Dermis microvascular lymphatic vessel endothelial cell (primary cell): ENCODE data around the gene SYCP1. TPM values are rescaled to one million over a fixed set of nuclear protein-coding genes. Genes with fewer than 3 reads are reported as not detected.
A peak's percentile ranks its signal among the peaks of the same experiment; 100 is the strongest.
"Not testable (repeated sequence)": the region's sequence is repeated elsewhere in the genome, so short reads cannot be mapped to it uniquely, and the experiment has no call there.

ENCODE experiments used
- DNase-seq, 2 donors: peaks; one replicate each; pipeline versions ENCODE4 v3.0.0 to v3.0.0-alpha.2; 2010; ENCODE audit warnings: low read depth in 2 of 2
- total RNA-seq: library from RNA; depleted of rRNA; stranded (reverse); fragments of >200 nt; gene quantifications from 2 replicates; pipeline ENCODE4 v1.2.1, GENCODE V29; 2014

Gene SYCP1, protein sequence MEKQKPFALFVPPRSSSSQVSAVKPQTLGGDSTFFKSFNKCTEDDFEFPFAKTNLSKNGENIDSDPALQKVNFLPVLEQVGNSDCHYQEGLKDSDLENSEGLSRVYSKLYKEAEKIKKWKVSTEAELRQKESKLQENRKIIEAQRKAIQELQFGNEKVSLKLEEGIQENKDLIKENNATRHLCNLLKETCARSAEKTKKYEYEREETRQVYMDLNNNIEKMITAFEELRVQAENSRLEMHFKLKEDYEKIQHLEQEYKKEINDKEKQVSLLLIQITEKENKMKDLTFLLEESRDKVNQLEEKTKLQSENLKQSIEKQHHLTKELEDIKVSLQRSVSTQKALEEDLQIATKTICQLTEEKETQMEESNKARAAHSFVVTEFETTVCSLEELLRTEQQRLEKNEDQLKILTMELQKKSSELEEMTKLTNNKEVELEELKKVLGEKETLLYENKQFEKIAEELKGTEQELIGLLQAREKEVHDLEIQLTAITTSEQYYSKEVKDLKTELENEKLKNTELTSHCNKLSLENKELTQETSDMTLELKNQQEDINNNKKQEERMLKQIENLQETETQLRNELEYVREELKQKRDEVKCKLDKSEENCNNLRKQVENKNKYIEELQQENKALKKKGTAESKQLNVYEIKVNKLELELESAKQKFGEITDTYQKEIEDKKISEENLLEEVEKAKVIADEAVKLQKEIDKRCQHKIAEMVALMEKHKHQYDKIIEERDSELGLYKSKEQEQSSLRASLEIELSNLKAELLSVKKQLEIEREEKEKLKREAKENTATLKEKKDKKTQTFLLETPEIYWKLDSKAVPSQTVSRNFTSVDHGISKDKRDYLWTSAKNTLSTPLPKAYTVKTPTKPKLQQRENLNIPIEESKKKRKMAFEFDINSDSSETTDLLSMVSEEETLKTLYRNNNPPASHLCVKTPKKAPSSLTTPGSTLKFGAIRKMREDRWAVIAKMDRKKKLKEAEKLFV
- not detected in 2 replicates for total RNA-seq

DNA sequence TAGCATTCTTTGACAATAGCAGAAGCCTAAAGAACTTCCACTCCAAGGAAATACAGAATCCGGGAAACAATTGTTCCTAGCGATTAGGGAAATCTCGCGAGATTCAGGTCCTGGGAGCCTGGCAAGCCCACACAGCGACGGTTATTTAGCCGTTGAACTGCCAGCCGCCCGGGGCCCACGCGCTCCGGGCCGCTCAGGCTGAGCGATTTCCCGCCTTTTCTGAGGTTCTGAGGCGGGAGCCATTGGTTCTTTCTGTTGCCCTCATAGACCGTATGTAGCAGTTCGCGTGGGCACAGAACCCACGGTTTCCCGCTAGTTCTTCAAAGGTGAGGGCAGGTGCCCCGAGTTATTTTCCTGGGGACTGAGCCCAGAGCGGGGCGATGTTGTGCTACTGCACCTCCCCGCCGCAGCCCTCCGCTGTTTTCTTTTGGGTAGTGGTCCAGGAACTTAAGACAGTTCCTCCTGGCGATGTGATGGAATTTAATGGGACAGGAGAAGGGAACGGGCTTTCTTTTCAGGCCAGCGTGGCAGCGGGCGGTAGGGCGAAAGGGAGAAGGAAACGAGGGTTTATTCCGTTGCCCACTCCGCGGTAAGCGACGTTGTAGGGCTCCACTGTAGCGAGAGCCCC, at the start of gene SYCP1:
Gene SYCP1, plus strand, starts transcription at position 171 of the 628 bp plus-strand sequence. CDS start 602 bp downstream, outside the sequence.
- no peak for DNase-seq

DNA sequence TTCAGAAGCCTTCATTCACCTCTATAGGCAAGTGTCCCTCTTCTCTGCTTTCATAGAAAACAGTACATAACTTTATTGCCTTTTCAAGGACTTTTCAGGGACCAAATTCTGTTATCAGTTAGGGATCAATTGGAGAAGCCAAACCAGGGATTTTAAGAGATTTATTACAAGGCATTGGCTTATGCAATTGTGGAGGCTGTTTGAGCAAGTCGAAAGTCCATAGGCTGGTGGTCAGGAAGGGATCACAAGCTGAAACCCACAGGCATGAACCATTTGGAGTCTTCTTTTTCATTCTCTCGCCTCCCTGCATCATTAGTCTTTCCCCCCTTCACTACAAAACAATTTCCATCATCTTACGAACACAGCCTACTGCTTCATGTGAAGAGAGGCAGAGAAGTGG, 34.8 kb upstream of the SYCP1 start:
- no peak for DNase-seq

DNA sequence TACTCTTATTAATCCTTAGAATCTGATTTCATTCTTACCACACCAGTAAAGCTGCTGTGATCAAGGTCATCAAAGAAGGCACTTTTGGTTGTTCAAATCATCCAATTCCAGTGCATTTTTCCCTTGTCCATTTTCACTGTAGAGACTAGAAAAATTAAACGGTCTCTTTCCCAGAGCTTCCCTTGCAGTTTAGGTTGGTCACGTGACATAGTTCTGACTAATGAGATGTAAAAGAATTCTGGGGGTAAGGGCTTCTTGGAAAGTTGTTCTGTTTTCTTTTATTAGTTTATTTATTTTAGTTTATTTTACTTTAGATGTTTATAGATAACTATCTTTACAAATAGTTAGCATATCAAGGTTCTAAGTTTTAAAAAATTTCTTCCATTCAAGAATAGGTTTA, 34.3 kb upstream of the SYCP1 start:
- no peak for DNase-seq

DNA sequence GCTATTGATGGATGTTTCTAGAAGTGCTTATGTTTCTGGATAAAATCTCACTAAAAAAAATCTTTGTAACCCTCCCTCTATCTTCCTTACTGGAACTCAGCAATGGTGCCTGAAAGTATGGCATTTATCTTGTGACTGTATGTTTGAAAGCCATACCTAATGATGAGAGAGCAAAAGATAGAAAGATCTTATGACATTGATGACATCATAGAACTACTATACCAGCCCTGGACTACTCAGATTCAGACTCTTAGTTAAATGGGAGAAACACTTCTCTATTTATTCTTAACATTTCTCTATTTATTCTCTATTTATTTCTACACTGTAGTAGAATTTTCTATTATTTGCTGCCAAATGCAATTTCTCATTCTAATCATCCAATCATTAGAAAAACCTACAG, 32.7 kb upstream of the SYCP1 start:
- no peak for DNase-seq

DNA sequence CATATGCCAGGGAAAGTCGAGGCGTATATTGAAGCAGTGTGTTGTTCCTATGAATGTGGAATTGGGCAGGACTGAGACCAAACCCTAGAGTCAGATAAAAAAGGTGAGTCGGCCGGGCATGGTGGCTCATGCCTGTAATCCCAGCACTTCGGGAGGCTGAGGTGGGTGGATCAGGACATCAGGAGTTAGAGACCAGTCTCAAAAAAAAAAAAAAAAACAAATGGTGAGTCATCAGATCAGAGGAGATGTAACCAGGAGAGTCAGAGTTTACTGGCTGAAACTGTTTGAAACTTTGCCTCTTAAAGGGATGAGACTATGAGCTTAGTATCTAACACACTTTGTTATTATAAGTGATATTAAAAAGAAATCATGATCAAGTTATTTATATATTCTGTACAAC, 26.4 kb upstream of the SYCP1 start:
- DNase-seq: no peak

DNA sequence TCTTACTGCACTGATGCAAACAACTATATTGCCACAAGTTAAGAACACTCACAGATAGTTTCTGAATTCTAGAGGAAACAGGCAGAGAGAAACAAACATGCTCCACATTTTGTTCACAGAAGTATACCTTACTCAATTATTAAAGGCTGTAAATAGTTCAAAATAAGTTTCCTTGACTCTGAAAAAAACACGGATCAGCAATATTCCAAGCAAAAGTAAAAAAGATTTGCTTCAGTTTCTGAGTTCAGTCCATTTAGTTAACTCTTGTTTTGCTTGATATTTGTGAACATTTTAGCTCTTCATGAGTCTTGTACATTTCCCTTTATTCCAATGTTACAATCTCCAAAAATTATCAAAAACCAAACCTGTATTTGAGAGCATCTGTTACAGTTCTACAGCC, 24.6 kb upstream of the SYCP1 start:
- not testable (repeated sequence) for DNase-seq

DNA sequence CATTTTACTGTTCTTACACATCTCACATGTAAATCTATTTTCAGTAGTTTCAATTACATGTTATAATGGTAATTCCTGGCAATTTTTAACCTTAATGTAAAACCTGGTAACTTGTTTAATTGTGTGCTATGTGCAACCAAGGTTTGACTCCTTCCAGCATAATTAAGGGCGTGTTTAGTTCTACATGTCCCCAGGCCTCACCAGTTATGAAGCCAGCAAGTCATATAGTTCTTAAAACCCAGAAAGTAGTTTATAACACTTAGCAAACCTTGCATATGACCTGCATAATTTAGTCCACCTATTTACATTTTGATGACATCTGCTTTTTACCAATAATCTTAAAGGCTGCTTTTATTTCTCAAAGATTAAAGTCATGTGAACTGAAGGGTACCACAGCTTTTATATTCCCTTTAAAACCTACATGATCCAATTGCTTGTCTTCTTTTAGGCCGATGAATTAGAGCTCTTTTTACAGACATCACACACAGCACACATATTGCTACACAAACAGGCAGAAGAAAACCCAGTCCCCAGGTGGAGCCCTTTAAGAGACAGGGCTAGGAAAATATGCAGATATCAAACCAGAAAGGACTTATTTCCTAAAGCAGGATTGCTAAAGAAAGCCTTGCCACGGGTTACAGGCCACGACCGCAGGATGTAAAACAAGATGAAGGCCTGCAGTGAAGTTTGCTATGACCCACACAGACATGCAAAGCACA, 23.2 kb upstream of the SYCP1 start:
- no peak for DNase-seq

DNA sequence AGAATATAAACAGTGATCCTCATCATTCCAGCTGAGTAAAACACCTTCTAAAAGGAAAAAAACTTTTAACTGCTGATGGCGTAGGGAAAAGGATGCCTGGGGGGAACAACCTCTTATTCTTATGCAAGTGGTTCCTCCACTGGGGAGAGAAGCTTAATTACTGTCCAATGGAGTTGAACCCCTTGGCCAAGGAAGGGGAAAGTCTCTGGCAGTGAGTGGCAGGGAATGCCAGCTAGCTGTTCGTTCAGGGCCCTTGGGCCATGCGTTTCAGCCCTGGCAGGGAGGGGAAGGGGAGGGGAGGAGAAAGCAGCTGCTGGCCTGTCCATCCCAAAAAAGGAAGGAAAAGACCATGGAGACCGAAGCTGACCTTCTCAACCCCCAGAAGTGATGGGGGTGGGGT, 22.6 kb upstream of the SYCP1 start:
- DNase-seq: no peak

DNA sequence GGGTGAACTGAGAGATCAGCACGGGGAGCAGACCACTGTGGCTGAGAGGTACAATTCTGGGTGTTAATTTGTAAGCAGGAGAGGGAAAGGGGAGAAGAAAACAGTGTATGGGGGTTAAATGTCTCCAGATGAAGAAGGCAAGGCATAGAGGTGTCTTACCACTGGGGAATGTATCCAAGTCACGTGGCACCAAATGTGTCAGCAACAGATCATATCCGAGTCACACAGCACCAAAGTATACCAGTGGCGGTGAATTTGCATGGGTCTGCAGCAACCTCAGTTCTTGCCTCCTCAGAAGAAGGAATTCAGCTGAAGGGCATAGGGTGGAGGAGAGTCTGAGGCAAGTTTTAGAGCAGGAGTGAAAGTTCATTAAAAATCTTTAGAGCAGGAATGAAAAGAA, 21.2 kb upstream of the SYCP1 start:
- no peak for DNase-seq

DNA sequence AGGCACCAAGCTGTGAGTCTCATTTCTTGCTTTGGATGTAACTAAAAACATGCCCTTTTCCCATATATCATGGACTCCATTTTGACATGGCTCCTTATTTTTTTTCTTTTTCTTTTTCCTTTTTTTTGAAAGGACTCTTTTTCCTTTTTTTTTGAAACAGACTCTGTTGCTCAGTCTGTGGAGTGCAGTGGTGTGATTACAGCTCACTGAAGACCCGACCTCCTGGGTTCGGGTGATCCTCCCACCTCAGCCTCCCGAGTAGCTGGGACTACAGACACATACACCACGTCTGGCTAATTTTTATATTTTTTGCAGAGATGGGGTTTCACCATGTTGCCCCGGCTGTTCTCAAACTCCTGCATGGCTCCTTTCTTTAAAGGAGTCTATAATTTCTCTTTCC, 10.4 kb upstream of the SYCP1 start:
- no peak for DNase-seq

DNA sequence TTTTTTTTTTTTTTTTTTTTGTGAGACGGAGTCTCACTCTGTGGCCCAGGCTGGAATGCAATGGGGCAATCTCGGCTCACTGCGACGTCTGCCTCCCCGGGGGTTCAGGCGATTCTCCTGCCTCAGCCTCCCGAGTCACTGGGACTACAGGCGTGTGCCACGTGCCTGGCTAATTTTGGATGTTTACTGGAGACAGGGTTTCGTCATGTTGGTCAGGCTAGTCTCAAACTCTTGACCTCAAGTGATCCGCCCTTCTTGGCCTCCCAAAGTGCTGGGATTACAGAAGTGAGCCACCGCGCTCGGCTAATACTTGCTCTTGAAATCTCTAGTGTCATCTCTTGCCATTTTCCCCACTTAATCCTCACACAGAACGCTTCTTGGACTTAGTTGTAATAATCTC, 1.1 kb upstream of the SYCP1 start:
- no peak for DNase-seq

DNA sequence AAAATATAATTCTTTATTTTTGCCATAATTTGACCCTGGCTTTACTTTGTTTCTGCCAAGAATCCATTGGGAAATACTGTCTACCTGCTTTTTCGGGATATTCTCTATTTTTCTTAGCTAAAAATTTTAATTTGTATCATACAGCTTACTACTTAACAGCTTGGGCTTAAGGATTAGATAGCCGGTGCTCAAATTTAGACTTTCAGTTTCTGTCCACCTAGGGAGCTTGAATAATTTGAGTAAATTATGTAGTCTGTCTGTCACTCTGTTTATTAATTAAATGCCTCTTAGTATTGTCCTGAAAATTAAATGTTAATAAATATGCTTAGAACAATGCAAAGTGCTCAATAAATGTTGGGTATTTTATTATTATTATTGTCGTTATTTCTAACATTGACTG, 6.7 kb downstream of the SYCP1 start:
- DNase-seq: no peak

DNA sequence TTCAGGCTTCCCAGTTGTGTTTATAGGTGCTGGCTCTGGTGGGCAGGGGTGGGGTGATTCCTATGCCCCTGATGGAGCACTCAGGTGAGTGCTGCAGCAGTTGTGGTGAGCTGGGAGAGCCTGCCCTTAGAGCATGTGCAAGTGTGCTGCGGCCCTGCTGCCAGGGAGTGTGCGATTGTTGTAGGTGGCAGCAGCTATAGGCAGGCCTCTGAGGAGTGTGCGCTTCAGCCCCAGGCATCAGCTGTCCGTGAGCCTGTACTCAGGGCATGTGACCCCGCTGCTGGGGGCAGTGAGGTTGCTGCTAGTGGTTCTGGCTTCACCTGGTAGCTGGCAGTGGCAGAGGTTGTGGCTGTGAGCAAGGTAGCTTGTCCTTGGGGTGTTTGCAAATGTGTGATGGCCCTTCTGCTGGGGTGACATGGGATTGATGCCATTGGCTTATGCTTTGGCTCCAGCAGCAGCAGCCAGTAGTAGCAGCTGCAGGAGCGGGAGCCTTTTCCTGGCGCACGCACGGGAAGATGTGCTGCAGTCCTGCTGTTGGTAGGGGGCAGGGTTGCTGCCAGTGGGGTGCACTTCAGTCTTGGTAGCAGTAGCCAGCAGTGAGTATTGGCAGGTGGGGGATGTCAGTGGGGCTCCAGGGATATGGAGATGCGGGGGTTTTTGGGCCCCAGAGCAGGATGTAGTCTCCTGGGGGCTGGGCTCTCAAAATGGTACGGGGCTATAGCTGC, 37.7 kb downstream of the SYCP1 start:
- DNase-seq: no peak

DNA sequence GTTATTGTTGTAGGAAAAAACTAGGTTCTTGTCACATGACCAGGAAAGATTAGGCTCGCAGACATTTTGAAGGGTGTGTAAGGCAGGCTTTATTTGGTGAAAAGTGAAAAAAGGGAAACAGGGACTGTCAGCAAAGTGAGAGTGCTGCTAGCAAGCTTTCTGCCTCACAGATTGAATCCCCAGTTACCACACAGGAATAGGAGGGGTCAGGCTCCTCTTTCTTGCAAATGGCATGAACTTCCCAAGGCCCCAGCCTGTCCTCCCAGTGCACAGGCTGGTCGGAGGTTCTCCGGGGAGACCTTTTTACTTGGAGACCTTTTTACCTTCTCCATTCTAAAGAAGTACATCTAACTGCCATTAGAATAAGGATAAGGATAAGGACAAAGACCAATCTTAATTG, 42.1 kb downstream of the SYCP1 start:
- no peak for DNase-seq

DNA sequence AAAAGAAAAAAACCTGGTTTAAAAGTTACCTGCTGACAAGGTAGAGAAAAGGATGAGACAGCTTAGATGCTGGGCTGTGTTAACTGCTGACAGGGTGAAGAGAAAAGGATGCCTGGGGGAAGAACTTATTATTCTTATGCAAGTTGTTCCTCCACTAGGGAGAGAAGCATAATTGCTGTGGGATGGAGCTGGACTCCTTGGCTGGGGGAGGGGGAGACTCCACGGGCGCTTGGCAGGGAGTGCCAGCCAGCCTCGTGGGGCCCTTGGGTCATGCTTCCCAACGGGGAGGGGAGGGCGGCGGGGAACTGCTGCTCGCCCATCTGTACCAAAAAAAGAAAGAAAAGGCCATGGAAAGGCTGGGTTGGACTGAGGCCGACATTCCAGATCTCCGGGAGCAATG, 47.2 kb downstream of the SYCP1 start:
- DNase-seq: no peak

DNA sequence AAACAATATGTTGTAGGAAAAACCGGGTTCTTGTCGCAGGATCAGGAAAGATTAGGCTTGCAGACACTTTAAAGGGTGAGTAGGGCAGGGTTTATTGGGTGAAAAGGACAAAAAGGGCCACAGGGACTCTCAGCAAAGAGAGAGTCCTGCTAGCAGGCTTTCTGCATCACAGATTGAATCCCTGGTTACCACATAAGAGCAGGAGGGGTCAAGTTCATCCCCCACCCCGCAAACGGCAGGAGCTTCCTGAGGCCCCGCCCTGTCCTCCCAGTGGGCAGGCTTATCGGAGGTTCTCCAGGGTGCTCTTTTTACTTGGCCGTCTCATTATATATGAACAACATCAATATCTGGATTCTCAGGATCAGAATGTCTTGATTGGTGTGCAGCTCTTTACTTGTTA, 47.7 kb downstream of the SYCP1 start:
- no peak for DNase-seq

DNA sequence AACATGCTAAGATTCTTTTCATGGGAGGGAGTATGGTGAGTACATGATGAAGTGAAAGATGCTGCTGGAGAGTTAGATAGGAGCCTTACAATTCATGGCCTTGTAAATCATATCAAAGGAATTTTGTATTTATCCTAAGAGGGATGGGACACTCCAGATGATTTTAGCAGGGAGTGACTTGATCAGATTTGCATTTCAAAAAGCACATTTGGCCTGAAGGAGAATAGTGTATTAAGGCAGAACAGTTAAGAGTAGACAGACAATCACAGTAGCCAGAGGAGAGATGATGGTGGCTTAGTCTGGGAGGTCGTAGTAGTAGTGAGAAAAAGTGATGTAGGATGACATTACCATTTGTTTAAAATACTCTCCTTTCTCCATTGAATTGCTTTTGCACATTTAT, 48.8 kb downstream of the SYCP1 start:
- no peak for DNase-seq

DNA sequence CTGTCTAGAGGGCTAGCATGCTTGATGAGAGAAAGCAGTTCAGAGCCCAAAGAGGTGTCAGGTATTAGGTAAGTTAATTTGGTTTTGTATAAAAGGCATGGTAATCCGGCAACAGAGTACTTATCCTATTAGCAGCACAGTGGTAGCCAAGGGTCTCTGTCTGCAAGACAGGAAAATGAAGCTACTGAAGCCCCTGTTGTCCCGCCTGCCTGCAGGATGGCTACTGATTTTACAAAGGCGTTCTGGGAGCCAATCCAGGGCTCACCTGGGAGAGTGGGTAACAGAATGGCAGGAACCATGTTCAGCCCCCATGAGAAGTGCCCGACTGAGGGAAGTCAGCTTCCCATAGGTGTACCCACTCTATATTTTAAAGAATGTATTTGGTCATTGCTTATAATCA, 61.1 kb downstream of the SYCP1 start:
- not testable (repeated sequence) for DNase-seq

DNA sequence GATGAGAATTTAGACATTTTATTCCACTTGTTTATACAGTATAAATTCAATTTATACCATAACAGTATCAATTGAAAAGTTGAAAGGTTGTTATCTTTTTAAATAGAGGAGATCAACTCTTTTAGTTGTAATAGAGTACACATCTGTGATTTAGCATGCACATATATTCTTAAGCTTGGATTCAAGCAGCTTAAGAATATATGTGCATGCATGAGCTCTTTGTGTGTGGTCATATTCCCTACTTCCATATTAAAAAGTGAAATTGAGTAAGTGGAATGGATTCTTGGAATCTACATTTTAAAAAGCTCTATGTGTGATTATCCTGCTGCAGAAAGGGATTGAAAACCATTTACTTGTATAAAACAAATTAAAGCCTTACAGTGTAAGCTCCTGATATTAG, 71.9 kb downstream of the SYCP1 start:
- no peak for DNase-seq

DNA sequence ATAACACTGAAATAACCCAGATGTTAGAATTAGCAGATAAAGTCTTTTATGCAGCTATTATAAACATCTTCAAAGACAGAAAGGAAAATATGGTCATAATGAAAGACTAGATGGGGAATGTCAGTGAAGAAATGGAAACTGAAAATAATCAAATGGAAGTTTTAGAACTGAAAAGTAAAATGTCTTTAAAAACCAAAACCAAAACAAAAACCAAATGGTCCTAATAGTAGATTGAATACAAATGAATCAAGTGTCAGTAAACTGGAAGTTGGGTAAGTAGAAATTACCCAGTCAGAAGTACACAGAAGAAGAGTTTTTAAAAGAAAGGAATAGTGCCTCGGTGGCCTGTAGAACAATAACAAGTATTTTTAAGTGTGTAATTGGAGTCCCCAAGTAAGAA, 72.7 kb downstream of the SYCP1 start:
- no peak for DNase-seq

DNA sequence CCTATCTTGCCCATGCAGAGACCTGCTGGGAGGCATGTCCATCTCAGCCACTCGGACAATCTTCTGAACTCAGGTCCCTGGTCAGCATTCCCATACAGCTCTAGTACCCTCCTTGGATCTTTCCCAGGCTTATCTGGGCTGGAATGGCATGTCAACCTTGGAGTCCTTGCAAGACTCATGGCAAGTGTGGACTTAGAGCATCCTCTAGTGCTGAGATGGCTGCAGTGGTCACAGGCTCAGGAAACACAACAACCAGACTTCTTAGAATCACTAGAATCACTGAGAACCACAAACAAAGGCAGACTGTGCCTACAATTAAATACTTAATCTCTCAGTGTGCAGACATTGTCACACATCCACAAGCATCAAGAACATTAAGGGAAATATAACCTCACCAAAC, 101.9 kb downstream of the SYCP1 start:
- peak; percentile 0 to 19 for DNase-seq
